ENCODE measurements around the gene METTL3.

METTL3 gene

DNA sequence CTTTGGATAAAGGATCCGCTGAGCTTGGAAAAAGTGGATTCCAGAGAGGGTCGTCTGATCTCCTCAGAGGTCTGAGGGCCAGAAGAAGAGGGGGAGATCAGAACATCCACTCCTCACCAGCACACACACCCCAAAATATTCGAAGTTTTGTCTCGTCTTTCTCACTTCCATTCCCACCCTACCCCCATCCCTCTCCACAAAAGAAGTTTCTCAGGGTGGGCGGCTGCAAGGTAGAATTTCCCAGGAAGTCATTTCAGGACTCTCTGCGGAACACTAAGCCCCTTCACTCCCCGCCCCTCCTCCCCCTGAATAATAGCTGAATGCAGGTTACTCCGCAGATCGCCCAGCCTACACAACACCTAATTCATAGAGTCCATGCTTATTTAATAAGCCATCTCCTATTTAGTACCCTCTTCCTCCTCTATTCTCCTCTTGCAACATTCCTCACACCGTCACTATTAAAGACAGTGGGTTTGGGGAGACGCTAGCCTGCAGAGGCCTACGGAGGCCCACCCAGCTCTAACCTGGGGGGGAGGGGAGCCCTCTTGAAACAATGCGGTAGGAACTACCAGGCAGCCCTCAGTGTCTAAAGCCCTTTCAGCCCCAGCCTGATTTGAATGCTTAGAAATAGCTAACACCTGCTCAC lies 15.7 kb upstream of the METTL3 start:
- DNase-seq (ENCODE audit: low read depth, low spot score), result no peak

- DNase-seq (ENCODE audit: low read depth, low spot score), result peak; percentile 28
Observed at GRCh38 chr14:21525962-21526671, 15.0 kb upstream of the METTL3 start, which contains the start of gene SALL2. Gene SALL2, minus strand, starts transcription at chr14:21526346. Its CDS starts 219 bp downstream, at chr14:21526127.

- no peak for DNase-seq (ENCODE audit: low read depth, low spot score)
Observed at GRCh38 chr14:21525571-21525961, 14.4 kb upstream of the METTL3 start.

DNA sequence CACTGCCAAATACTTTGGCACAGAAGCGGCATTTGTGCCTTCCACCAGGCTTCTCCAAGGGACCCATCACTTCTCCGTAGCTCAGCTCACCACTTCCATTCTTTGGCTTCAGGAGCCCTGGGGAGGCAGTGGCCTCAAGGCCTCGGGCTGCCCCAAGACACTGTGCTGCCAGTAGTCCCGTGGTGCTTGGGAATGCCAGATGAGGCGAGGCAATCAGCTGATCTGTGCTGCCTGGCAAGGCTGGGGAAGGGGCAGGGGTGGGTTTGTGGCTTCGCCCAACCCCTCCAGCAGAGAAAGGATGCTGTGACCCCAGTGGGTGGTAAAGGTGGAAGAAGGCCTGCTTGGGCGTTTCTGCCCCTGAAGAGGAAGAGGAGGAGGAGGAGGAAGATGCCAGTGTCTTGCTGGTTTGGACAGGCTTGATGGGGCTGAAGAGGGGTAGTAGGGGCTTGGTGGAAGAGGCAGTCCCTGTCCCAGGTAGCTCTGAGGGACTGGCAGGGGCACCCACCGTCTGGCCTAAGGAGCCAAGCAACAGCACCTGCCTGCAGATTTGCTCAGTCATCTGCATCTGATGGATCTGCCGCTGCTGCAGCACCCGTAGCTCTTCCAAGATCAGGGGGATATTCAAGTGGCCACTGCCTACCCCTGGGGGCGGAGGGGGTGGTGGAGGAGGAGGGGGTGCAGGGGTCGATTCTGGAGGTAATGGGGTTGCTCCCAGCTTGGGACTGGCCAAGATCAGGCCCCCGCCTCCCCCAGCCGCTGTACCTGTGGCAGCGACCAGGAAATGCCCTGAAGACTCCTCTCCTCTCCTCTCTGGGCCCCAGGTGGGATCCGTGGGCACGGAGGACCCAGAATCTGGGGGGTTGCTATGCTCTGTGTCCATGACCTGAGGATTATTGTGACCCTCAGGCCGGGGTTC lies 13.7 kb upstream of the METTL3 start:
- DNase-seq (ENCODE audit: low read depth, low spot score), result no peak

GRCh38 chr14:21523203-21523602 lies 12.1 kb upstream of the METTL3 start:
- no peak for DNase-seq (ENCODE audit: low read depth, low spot score)

DNA sequence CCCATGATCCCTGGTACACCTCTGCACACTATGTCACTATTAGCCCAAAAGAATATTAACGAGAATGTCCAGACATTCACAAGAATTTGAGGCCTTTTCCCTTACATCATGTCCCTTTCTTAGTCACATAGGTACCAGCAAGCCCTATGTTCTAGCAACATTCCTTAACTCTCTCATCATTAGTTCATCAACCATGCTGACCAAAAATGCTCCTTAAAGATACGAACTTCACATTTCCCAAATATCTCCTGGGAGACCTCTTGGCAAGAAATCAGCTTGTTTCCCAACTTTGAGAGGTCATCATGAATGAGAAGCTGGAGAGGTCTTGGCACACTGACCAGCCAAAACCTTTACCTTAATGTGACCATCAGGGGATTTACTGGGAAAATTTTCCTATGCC lies 10.4 kb upstream of the METTL3 start:
- DNase-seq (ENCODE audit: low read depth, low spot score), result no peak

GRCh38 chr14:21520767-21521166 lies 9.6 kb upstream of the METTL3 start:
- DNase-seq (ENCODE audit: low read depth, low spot score), result no peak

- no peak for DNase-seq (ENCODE audit: low read depth, low spot score)
Observed at GRCh38 chr14:21518725-21519124, 7.6 kb upstream of the METTL3 start.

DNA sequence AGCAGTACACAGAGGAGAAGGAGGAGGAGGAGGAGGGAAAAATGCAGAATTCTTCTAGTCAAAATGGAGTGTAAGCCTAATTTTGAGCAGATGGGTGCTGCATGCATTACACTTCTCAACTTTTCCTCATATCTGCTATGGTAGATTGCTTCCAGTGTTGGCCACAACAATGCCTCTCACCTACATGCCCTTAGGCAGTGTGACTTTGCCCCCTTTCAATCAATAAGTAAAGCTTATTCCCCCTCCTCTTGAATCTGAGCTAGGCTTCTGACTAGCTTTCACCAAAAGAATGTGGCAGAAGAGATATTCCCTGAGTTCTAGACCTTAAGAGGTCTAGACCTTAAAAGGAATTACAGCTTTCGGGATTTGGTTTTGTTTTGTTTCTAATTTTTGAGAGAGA lies 3.2 kb upstream of the METTL3 start:
- no peak for DNase-seq (ENCODE audit: low read depth, low spot score)

DNA sequence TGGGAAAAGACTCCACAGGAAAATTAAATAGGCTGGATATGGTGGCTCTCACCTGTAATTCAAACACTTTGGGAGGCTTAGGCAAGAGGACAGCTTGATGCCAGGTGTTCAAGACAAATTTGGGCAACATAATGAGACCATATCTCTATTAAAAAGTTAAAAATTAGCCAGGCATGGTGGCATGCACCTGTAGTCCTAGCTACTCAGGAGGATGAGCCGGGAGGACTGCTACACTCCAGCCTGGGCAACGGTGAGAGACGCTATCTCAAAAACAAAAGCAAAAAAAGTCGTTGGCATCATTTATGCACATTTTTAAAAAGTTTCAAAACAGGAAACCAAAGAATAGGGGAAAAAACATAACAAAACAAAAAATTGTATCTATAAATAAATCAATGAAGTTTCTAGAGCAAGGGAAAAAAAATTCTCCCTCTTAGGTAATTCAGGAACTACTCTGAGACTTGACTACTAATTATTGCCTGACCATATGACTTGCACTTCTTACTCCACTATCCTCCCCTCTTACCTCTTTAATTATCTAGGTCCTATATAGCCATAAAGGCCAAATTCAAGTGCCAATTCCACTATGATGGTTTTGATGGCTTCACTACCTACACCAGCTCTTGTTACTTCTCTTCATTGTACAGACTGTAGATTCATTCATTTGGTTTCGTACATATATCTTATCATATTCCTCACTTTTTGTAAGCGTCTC lies 1.6 kb downstream of the METTL3 start:
- no peak for DNase-seq (ENCODE audit: low read depth, low spot score)

GRCh38 chr14:21506557-21506956 lies 4.6 kb downstream of the METTL3 start:
- DNase-seq (ENCODE audit: low read depth, low spot score), result no peak

GRCh38 chr14:21505012-21505553 lies 6.1 kb downstream of the METTL3 start:
- DNase-seq (ENCODE audit: low read depth, low spot score), result no peak

GRCh38 chr14:21503376-21503775 lies 7.8 kb downstream of the METTL3 start:
- DNase-seq (ENCODE audit: low read depth, low spot score), result no peak

GRCh38 chr14:21501568-21501967 lies 9.6 kb downstream of the METTL3 start:
- no peak for DNase-seq (ENCODE audit: low read depth, low spot score)

DNA sequence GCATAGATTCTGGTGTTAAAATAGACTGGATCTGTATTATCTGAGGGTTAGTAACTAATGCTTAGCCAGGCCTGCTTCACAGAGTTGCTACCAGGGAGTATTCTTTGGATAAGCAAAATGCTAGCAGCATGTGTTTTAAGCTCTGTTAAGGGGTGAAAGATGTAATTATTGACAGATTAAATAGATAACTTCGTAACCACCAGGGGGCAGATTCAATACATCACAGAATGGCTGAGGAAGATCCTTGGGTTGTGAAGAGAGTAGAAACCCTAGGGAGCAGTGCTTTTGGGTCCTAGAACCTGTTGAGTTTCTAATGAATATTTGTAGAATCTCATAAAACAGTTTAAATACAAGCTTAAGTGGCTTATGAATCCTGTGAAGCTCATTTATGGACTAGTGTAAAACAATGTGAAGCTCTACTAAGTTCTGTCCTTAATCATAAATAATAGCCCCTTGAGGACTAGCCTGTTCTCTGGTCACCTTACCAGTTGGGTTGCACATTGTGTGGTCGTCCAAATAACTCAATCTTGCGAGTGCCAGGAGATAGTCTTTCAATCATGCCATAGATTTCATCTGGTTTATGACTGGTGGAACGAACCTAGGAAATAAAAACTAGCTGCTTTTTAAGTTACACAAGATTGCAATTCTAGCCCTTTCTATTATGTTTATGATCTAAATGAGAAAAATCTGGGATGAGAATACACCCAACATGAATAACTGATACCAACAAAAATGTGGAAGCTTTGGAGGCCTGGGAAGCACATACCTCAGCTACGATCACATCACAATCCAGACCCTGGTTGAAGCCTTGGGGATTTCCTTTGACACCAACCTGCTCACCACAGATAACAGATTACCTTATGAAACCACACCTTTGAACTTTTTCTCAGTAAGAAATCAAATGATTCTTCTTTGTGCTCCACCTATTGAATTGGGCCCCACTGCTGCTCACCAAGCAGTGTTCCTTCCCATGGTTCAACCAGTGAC lies 12.3 kb downstream of the METTL3 start:
- peak; percentile 10 for DNase-seq (ENCODE audit: low read depth, low spot score)

- no peak for DNase-seq (ENCODE audit: low read depth, low spot score)
Observed at GRCh38 chr14:21496453-21496852, 14.7 kb downstream of the METTL3 start.

- DNase-seq (ENCODE audit: low read depth, low spot score), result no peak
Observed at GRCh38 chr14:21494902-21495762, 16.0 kb downstream of the METTL3 start.

- DNase-seq (ENCODE audit: low read depth, low spot score), result no peak
Observed at GRCh38 chr14:21486640-21487087, 24.5 kb downstream of the METTL3 start.
